ENCODE results near the gene LAMTOR3.

- TF ChIP-seq CTCF (IDR thresholded peaks at IDR 0.05) (no peak), POLR2A (IDR thresholded peaks at IDR 0.05) (no peak)
Observed at GRCh38 chr4:99860521-99860920, 33.7 kb downstream of the LAMTOR3 start.
